Stimulated activated CD8-positive, alpha-beta memory T cell treated with anti-CD3 and anti-CD28 coated beads, Interleukin-4, amount 100 ng/mL, for 24 hours (primary cell): ENCODE results near the gene MAP3K12.

Experiments
- DNase-seq: peaks from one replicate; pipeline ENCODE4 v3.0.0-alpha.2; 2020; ENCODE audit warnings: low read depth

Gene MAP3K12

DNA sequence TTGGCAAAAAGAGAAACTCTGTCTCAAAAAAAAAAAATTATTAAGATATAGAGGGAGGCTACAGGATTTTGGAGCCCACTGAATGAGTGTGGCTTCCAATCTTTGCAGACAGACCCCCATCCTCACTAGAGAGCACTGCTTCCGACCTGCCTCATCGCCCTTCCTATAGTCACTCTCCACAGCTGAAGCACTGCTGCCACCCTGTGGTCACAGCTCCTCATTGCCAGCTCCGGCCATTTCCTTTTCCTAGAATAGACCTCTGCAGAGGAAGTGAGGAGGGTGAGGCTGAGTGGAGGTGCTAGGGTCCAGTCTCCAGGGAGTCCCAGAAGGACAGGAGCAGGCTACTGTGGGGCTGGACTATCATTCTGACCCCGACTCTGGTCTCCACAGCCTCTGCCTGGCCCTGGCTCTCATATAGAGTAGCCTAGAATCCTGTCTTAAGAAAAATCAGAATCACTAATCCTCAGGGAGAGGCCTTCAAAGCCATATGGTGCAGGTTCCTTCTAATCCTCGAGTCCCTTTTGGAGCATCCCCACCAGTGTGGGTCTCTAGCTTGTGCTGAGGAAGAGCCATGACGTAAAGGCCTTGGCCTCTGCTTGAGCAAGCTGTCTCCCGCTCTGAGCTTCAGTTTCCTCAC, 9.4 kb upstream of the MAP3K12 start:
- DNase-seq, result peak; percentile 69

- no peak for DNase-seq
Measured at GRCh38 chr12:53507603-53507885, 8.3 kb upstream of the MAP3K12 start.

GRCh38 chr12:53506881-53507602, 7.8 kb upstream of the MAP3K12 start, which contains the start of gene NPFF:
NPFF (minus strand) TSS chr12:53507484; CDS start chr12:53507474, 10 bp downstream.
- no peak for DNase-seq

- no peak for DNase-seq
Measured at GRCh38 chr12:53506450-53506785, 7.2 kb upstream of the MAP3K12 start.

GRCh38 chr12:53505555-53506449, 6.5 kb upstream of the MAP3K12 start:
- no peak for DNase-seq

- no peak for DNase-seq
Measured at GRCh38 chr12:53505086-53505485, 5.8 kb upstream of the MAP3K12 start.

GRCh38 chr12:53504004-53504920, 5.0 kb upstream of the MAP3K12 start:
- no peak for DNase-seq

DNA sequence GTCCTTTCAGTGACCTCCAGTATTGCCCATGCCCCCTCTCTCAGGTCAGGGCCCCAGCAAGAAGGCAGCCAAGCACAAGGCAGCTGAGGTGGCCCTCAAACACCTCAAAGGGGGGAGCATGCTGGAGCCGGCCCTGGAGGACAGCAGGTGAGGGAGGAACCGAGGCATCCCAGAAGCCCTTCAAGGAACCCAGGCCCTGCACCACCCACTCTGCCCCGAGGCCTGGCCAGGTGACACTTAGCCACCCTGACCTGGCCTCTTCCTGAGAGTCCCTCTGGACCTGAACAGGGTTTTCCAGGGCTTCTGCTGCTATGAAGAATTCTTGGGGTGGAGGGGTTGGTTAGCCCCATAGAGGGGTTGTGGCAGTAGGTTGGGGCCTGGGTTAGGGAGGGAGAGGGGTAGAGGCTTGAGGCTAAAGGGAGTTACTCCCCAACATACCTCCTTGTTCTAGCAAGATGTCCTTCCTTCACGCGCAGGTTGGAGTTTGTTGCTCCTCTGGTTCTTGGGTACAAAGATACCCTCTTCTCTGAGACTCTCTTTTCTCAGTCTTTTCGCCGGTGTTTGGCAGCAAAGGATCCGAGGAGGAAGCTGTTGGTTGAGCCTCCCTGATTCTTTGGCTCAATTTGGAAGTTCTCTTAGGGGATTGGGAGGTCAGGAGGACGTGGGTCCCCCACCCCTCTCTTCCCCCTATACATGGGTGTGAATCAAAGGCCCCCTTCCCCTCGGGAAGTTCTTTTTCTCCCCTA, 3.9 kb upstream of the MAP3K12 start:
- no peak for DNase-seq

DNA sequence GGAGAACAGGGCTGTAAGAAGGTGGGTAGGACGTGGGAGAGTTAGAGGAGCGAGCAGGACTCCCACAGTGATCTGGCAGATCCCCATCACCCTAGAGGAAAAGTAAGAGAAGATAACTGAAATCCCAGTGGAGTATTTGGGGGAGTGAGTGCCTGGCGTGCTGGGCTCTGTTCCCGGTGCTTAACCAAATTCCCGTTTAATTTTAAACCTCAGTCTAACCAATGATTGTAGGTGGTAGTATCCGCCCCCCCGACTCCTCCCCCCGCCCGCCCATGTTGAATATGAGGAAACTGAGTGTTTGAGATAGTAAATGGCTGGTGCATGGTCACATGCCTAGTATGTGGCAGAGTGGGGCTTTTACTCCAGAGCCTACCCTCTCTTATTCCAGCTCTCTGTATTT, 3.1 kb upstream of the MAP3K12 start:
- DNase-seq, result no peak

GRCh38 chr12:53501615-53502181, 2.4 kb upstream of the MAP3K12 start:
- DNase-seq, result no peak

DNA sequence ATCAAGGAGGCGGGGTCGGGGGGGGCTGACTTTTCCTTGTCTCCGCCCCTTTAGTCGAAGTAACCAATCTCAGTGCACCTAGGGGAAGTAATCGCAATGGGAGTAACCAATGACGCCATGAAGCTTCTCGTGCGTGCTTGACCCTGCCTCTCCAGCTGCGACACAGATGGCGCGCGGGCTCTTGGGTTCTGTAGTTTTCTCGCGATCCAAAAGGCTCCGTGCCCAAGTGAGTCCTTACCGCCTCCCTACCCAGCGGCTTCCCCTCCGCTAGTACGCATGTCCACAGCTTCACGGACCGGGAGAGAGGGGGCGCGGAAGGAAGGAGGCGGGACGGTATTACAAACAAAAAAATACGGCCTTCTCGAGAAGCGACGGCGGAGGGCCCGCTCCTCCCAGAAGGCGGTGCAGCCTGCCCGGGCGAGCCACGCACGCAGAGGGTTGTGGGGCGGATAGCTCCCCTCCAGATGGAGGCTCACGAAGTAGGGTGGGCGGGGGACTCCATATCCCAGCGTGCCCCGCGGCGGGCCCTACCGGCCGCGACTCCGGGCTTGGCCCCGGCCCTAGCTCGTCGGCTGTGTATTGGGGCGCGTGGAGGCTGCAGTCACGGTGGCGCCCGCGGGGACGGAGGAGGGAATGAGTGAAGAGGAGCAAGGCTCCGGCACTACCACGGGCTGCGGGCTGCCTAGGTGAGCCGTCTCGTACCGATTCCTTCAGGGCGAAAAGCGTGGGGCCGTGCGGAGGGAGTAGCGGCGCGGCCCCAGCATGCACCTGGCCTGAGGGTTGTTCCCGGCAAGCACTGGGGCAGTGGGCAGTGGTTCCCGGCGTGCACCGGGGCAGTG, 1.7 kb upstream of the MAP3K12 start, which contains the start of gene TARBP2:
Gene TARBP2 (plus strand): TSS at position 508 of the 839 bp plus-strand sequence. CDS start 126 bp downstream, at position 634.
- peak; percentile 94 for DNase-seq

- no peak for DNase-seq
Measured at GRCh38 chr12:53500142-53500775, 1.0 kb upstream of the MAP3K12 start.

- no peak for DNase-seq
Measured at GRCh38 chr12:53498235-53498630, 1.0 kb downstream of the MAP3K12 start.

DNA sequence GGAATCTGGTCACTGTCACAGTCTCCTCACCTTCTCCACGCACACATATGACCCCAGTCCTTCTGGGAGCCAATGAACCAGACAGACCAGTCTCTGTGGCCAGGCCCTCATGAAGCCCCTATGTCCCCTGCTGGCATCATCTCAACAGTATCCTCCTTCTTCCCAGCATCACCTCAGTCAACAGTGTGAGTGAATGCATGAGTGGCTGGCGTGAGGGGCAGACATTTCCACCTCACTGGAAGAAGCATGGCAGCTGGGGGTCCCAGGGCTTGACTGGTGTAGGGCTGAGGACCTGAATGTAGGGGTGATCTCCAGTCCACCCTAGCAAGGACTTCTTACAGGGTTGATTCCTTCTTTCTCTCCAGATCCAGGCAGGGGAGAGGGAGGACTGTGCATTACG, 1.8 kb downstream of the MAP3K12 start:
- no peak for DNase-seq

GRCh38 chr12:53496752-53497032, 2.6 kb downstream of the MAP3K12 start:
- no peak for DNase-seq

GRCh38 chr12:53495903-53496751, 3.1 kb downstream of the MAP3K12 start:
- no peak for DNase-seq

- no peak for DNase-seq
Measured at GRCh38 chr12:53493610-53494391, 5.5 kb downstream of the MAP3K12 start.
